ENCODE data around the gene SPINK1. TPM values are rescaled to one million over a fixed set of nuclear protein-coding genes. Genes with fewer than 3 reads are reported as not detected.
"Not testable (repeated sequence)": the region's sequence is repeated elsewhere in the genome, so short reads cannot be mapped to it uniquely, and the experiment has no call there.

SPINK1 gene
- total RNA-seq, 1 donor from 2014 or later = 3,409 TPM

- Mint-ChIP-seq H3K27me3 (no peaks in the 10 kb centered on the region), H3K4me1 (ENCODE audit: low read depth) (peaks cover 52% of the 10 kb centered on the region), H3K9me3 (ENCODE audit: low read depth) (no peaks in the 10 kb centered on the region), H3K4me3 (ENCODE audit: low read depth) (peak overlapping the region; percentile 76), H3K36me3 (ENCODE audit: insufficient read depth) (peaks cover 59% of the 10 kb centered on the region), H3K27ac (no peak overlapping the region)
- DNase-seq (ENCODE audit: low spot score, unreplicated experiment) = no peak
- TF ChIP-seq CTCF (IDR thresholded peaks at IDR 0.05; ENCODE audit: unreplicated experiment) = no peak
These were observed 5.1 kb downstream of the SPINK1 start for GRCh38 chr5:147826361-147826760.

- H3K9me3 Mint-ChIP-seq (ENCODE audit: low read depth) = no peaks in the 10 kb centered on the region
- peak overlapping the region; percentile 20 for H3K4me3 Mint-ChIP-seq (ENCODE audit: low read depth)
- no peaks in the 10 kb centered on the region for H3K27me3 Mint-ChIP-seq
- H3K27ac Mint-ChIP-seq = no peak overlapping the region
- TF ChIP-seq CTCF (IDR thresholded peaks at IDR 0.05; ENCODE audit: unreplicated experiment) = peak; percentile 84
- peaks cover 37% of the 10 kb centered on the region for H3K36me3 Mint-ChIP-seq (ENCODE audit: insufficient read depth)
- peaks cover 35% of the 10 kb centered on the region for H3K4me1 Mint-ChIP-seq (ENCODE audit: low read depth)
- no peak for DNase-seq (ENCODE audit: low spot score, unreplicated experiment)
These were observed 8.6 kb downstream of the SPINK1 start for GRCh38 chr5:147822686-147823491.

- Mint-ChIP-seq H3K27ac (peak overlapping the region; percentile 38), H3K36me3 (ENCODE audit: insufficient read depth) (peaks cover 39% of the 10 kb centered on the region), H3K4me1 (ENCODE audit: low read depth) (peaks cover 34% of the 10 kb centered on the region)
- not testable (repeated sequence) for H3K4me3 Mint-ChIP-seq (ENCODE audit: low read depth); H3K27me3 Mint-ChIP-seq; H3K9me3 Mint-ChIP-seq (ENCODE audit: low read depth); DNase-seq (ENCODE audit: low spot score, unreplicated experiment)
These were observed 9.2 kb downstream of the SPINK1 start for GRCh38 chr5:147822222-147822621.

- Mint-ChIP-seq H3K4me3 (ENCODE audit: low read depth) (no peak overlapping the region), H3K9me3 (ENCODE audit: low read depth) (peaks cover 4% of the 10 kb centered on the region)
These were observed 9.7 kb downstream of the SPINK1 start for GRCh38 chr5:147821766-147822165.

GRCh38 chr5:147819261-147819770, 12.2 kb downstream of the SPINK1 start:
- H3K4me1 Mint-ChIP-seq (ENCODE audit: low read depth) = peaks cover 13% of the 10 kb centered on the region
- no peak for TF ChIP-seq CTCF (IDR thresholded peaks at IDR 0.05; ENCODE audit: unreplicated experiment)
- H3K4me3 Mint-ChIP-seq (ENCODE audit: low read depth) = no peak overlapping the region
- H3K9me3 Mint-ChIP-seq (ENCODE audit: low read depth) = peaks cover 13% of the 10 kb centered on the region
- no peaks in the 10 kb centered on the region for H3K27me3 Mint-ChIP-seq
- peak overlapping the region; percentile 11 for H3K27ac Mint-ChIP-seq
- peaks cover 33% of the 10 kb centered on the region for H3K36me3 Mint-ChIP-seq (ENCODE audit: insufficient read depth)
- DNase-seq (ENCODE audit: low spot score, unreplicated experiment) = no peak

More at GRCh38 chr5:147821766-147822165, 9.7 kb downstream of the SPINK1 start:
- H3K4me1 Mint-ChIP-seq (ENCODE audit: low read depth) = peaks cover 29% of the 10 kb centered on the region
- TF ChIP-seq CTCF (IDR thresholded peaks at IDR 0.05; ENCODE audit: unreplicated experiment) = no peak
- H3K27ac Mint-ChIP-seq = peak overlapping the region; percentile 38
- no peaks in the 10 kb centered on the region for H3K27me3 Mint-ChIP-seq
- DNase-seq (ENCODE audit: low spot score, unreplicated experiment) = no peak
- peaks cover 37% of the 10 kb centered on the region for H3K36me3 Mint-ChIP-seq (ENCODE audit: insufficient read depth)

All from progenitor cell of endocrine pancreas (in vitro differentiated cells).